Measurements from ENCODE around the gene FBXL4.

- TF ChIP-seq POLR2A (IDR thresholded peaks at IDR 0.05; ENCODE audit: low read length) (no peak), GATA1 (IDR thresholded peaks at IDR 0.05; ENCODE audit: low read depth, low read length) (no peak)
Observed at GRCh38 chr6:98830146-98830545, 117.6 kb downstream of the FBXL4 start.

Measured in erythroblast (primary cell).